Right cardiac atrium (tissue), 5 donors: Measurements from ENCODE around the gene THSD7A. TPM values are rescaled to one million over a fixed set of nuclear protein-coding genes. Genes with fewer than 3 reads are reported as not detected.

Experiments used
- ATAC-seq, 2 donors: fragments of 200-7000 bp; cut with Tn5 transposase; one replicate each; pipeline versions ENCODE4 v1.8.0 to v1.9.1; 2020; ENCODE audit warnings: moderate library complexity in 2 of 2, mild to moderate bottlenecking in 1 of 2
- DNase-seq, 3 donors: peaks; one replicate each; pipeline ENCODE4 v3.0.0-alpha.2; 2020
- H3K27ac ChIP-seq: one replicate; pipeline ENCODE4 v1.5.1; 2013; ENCODE audit warnings: mild to moderate bottlenecking, low read length, control low read depth, moderate library complexity
- H3K27me3 ChIP-seq: one replicate; pipeline ENCODE4 v1.6.1; 2013; ENCODE audit not compliant: control insufficient read depth, insufficient read depth
- H3K4me1 ChIP-seq: one replicate; pipeline ENCODE4 v1.6.1; 2013; ENCODE audit warnings: low read length; ENCODE audit not compliant: control insufficient read depth, insufficient read depth
- H3K4me3 ChIP-seq: one replicate; pipeline ENCODE4 v1.5.1; 2013; ENCODE audit warnings: low read length, control low read depth
- H3K9me3 ChIP-seq: one replicate; pipeline ENCODE4 v1.6.1; 2013; ENCODE audit warnings: low read length; ENCODE audit not compliant: control insufficient read depth
- WGBS: extraction: QIAGEN DNeasy Blood & Tissue Kit; methylation state at CpG from one replicate; pipeline ENCODE4 v1.1.7; 2013; 5-methylcytosine and 5-hydroxymethylcytosine counted together
- intact Hi-C, 4 donors: fragments of 100-400 bp; cut with DNase I; formaldehyde crosslinking; loops; one replicate each; pipeline versions ENCODE4 v1.11.0 to v1.14.0; 2022 to 2023
- long read RNA-seq, 4 donors: library from polyadenylated mRNA; unstranded; transcript quantifications; one replicate each; pipeline ENCODE4 v2.0.0, GENCODE V29; 2020 to 2021
- polyA plus RNA-seq: library from polyadenylated mRNA; stranded (reverse); fragments of 200-250 nt; gene quantifications from one replicate; pipeline ENCODE4 v1.2.3, GENCODE V29; 2013
- total RNA-seq, 4 donors: library from RNA; stranded (reverse); fragmentation: NEBNext Ultra II Directional; extraction: Animal tissue kit (Norgen Biotek cat#: 25700); gene quantifications; one replicate each; pipeline ENCODE4 v1.2.1, GENCODE V29; 2021
- donor health status: healthy with polysubstance abuse.
- donor health status: DM: no; HTN: yes; CAD: no.
- donor health status: DM: no; HTN: no; CAD: no.
- donor health status: DM: no; HTN: yes; CAD: no; lungs with severe emphysema.
- donor health status: DM: yes; HTN: yes; CAD: no.

THSD7A gene
- total RNA-seq (1 to 10 TPM; 2.2 to 3.6 (median 2.4) TPM), polyA plus RNA-seq (0.34 TPM)
- long read RNA-seq, donor 1, partial matches to known transcripts, result 4 of 7 reads
- long read RNA-seq, donor 1, other reads (novel, unspliced or antisense), result 3 of 7 reads
- long read RNA-seq, donor 2, result 0 reads
- long read RNA-seq, donor 3, partial matches to known transcripts, result 3 of 6 reads
- long read RNA-seq, donor 3, other reads (novel, unspliced or antisense), result 3 of 6 reads
- long read RNA-seq, donor 4, partial matches to known transcripts, result 1 of 1 reads
- long read RNA-seq, donor 4, other reads (novel, unspliced or antisense), result 0 of 1 reads

GRCh38 chr7:11831736-11832495, at the start of gene THSD7A:
TSS of gene THSD7A (minus strand) at chr7:11832198. CDS start at chr7:11831946, 252 bp downstream.
- Histone ChIP-seq H3K27me3 (no peaks in the 10 kb centered on the region), H3K27ac (peak within 1 kb of the TSS; percentile 34), H3K4me1 (no peaks in the 10 kb centered on the region), H3K4me3 (peak within 1 kb of the TSS; percentile 59), H3K9me3 (no peaks in the 10 kb centered on the region)
- ATAC-seq (peak; percentile 94 to 96), DNase-seq (peak; percentile 51 to 81 (median 78))
- 1% methylated on average over 62 of the region's 62 CpGs for WGBS
- intact Hi-C loops, result loop anchor here in 2 of 4 donors (10.0 kb wide), 1 partner anchor 493 kb away; no protein-coding TSS in a partner anchor

DNA sequence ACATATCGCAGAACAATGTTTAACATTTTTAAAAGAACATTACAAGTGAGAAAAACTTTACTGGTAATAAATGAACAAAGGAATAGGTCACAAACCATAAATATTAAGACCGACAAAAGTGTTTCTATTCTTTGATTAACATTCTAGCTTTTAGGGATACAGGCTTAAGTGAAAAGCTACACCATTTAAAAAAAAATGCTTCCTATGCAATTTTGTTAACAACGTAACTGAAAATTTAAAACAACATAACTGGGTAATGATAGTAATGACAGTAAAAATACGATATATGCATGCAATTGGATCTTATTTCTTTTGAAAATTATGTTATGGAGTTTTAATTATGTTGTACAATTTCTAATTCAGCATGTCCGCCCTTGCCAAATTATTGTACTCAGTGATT, 49.7 kb upstream of the THSD7A start:
- no peaks in the 10 kb centered on the region for H3K27me3 ChIP-seq
- no peaks in the 10 kb centered on the region for H3K4me1 ChIP-seq
- H3K9me3 ChIP-seq, result no peaks in the 10 kb centered on the region
- WGBS, result 89% methylated on average over 5 of the region's 5 CpGs
- H3K4me3 ChIP-seq, result no peak overlapping the region
- intact Hi-C loops, result no loop called here
- DNase-seq (no peak), ATAC-seq (no peak)
- H3K27ac ChIP-seq, result no peak overlapping the region

GRCh38 chr7:11875635-11876034, 43.6 kb upstream of the THSD7A start:
- Histone ChIP-seq H3K27ac (no peak overlapping the region), H3K4me1 (no peaks in the 10 kb centered on the region), H3K27me3 (no peaks in the 10 kb centered on the region), H3K9me3 (no peaks in the 10 kb centered on the region), H3K4me3 (no peak overlapping the region)
- DNase-seq (no peak), ATAC-seq (no peak)
- WGBS, result 84% methylated on average over 1 of the region's 1 CpG
- intact Hi-C loops, result no loop called here

- DNase-seq, result no peak
- H3K4me1 ChIP-seq, result no peaks in the 10 kb centered on the region
These were observed 33.7 kb upstream of the THSD7A start for GRCh38 chr7:11865671-11866070.

DNA sequence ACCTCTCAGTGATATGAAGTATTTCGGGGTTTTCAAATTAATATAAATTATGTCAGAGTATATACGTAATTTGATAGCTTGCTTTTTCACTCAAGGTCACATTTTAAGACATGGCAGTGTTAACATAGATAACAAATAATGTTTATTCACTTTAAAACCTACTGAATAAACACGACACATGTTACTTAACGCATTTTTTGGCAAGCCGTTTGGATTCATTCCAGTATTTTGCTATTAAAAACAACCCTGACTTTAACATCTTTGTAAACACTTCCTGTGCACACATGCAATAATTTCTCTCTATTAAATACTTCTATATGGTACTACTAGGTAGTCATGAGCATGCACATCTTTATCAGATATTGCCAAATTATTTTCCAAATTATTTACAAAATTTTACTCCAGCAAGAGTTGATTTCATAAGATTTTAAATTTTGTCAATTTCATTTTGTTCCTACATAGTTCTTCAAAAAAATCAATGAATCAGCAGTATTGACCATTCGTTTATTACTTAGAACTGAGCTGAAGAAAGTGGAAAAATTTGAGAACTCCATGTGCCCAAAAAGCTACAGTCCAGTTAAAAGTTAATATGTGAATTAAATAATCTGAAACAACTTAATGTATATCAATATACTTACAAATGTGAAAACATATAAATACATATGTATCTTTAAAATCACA, 26.8 kb upstream of the THSD7A start:
- no peak overlapping the region for H3K4me3 ChIP-seq
- intact Hi-C loops, result no loop called here
- no peaks in the 10 kb centered on the region for H3K9me3 ChIP-seq
- no peak overlapping the region for H3K27ac ChIP-seq
- DNase-seq (no peak), ATAC-seq (no peak)
- no peaks in the 10 kb centered on the region for H3K27me3 ChIP-seq
- no peaks in the 10 kb centered on the region for H3K4me1 ChIP-seq
- 51% methylated on average over 6 of the region's 6 CpGs for WGBS

More at GRCh38 chr7:11865671-11866070, 33.7 kb upstream of the THSD7A start:
- H3K4me3 ChIP-seq, result no peak overlapping the region
- intact Hi-C loops, result no loop called here
- 78% methylated on average over 2 of the region's 2 CpGs for WGBS
- peaks cover 1% of the 10 kb centered on the region for H3K9me3 ChIP-seq
- no peak for ATAC-seq
- no peak overlapping the region for H3K27ac ChIP-seq
- H3K27me3 ChIP-seq, result no peaks in the 10 kb centered on the region

- intact Hi-C loops, result no loop called here
- no peak for ATAC-seq
- H3K9me3 ChIP-seq, result no peaks in the 10 kb centered on the region
- DNase-seq, result no peak
- H3K4me3 ChIP-seq, result no peak overlapping the region
- no peak overlapping the region for H3K27ac ChIP-seq
- no peaks in the 10 kb centered on the region for H3K4me1 ChIP-seq
- no peaks in the 10 kb centered on the region for H3K27me3 ChIP-seq
- 89% methylated on average over 2 of the region's 2 CpGs for WGBS
These were observed 26.0 kb upstream of the THSD7A start for GRCh38 chr7:11858026-11858425.

- H3K4me3 ChIP-seq, result no peak overlapping the region
- H3K27ac ChIP-seq, result no peak overlapping the region
- no peaks in the 10 kb centered on the region for H3K4me1 ChIP-seq
- H3K27me3 ChIP-seq, result no peaks in the 10 kb centered on the region
- WGBS, result 84% methylated on average over 3 of the region's 3 CpGs
- DNase-seq (no peak), ATAC-seq (no peak)
- H3K9me3 ChIP-seq, result no peaks in the 10 kb centered on the region
- intact Hi-C loops, result no loop called here
These were observed 16.3 kb upstream of the THSD7A start for GRCh38 chr7:11848251-11848650.

GRCh38 chr7:11847336-11847735, 15.3 kb upstream of the THSD7A start:
- H3K27me3 ChIP-seq, result no peaks in the 10 kb centered on the region
- H3K4me1 ChIP-seq, result no peaks in the 10 kb centered on the region
- no peak for DNase-seq
- no peak for ATAC-seq
- H3K9me3 ChIP-seq, result no peaks in the 10 kb centered on the region
- H3K27ac ChIP-seq, result no peak overlapping the region
- intact Hi-C loops, result no loop called here
- H3K4me3 ChIP-seq, result peak overlapping the region; percentile 42
- 27% methylated on average over 2 of the region's 2 CpGs for WGBS

GRCh38 chr7:11846361-11846955, 14.5 kb upstream of the THSD7A start:
- intact Hi-C loops, result no loop called here
- no peak for ATAC-seq
- no peaks in the 10 kb centered on the region for H3K27me3 ChIP-seq
- H3K4me1 ChIP-seq, result no peaks in the 10 kb centered on the region
- 41% methylated on average over 5 of the region's 5 CpGs for WGBS
- DNase-seq, result no peak
- no peaks in the 10 kb centered on the region for H3K9me3 ChIP-seq
- H3K4me3 ChIP-seq, result no peak overlapping the region
- no peak overlapping the region for H3K27ac ChIP-seq

- H3K9me3 ChIP-seq, result no peaks in the 10 kb centered on the region
- no peak for ATAC-seq
- DNase-seq, result no peak
- 70% methylated on average over 1 of the region's 1 CpG for WGBS
- intact Hi-C loops, result no loop called here
- H3K4me3 ChIP-seq, result no peak overlapping the region
- no peak overlapping the region for H3K27ac ChIP-seq
- H3K4me1 ChIP-seq, result no peaks in the 10 kb centered on the region
- no peaks in the 10 kb centered on the region for H3K27me3 ChIP-seq
These were observed 11.2 kb upstream of the THSD7A start for GRCh38 chr7:11843113-11843765.
